H1 (cell line): Measurements from ENCODE around the gene MARK3.

Source experiments
- CTCF ChIP-seq, 3 experiments: IDR thresholded peaks; 1 replicate in 2 of 3; 2 replicates in 1 of 3; pipeline versions ENCODE4 v1.5.1 to v1.6.1; 2011; ENCODE audit warnings: low read length in 3 of 3, mild to moderate bottlenecking in 3 of 3, inconsistent platforms in 2 of 3, low read depth in 1 of 3, moderate library complexity in 1 of 3; ENCODE audit not compliant: insufficient read depth in 1 of 3; ENCODE audit errors: control extremely low read depth in 1 of 3
- EZH2 ChIP-seq: fragments of 200-600 bp; sonication (generic); IDR thresholded peaks from 2 replicates; pipeline ENCODE4 v1.7.1; 2012; ENCODE audit warnings: low read depth, mild to moderate bottlenecking, moderate library complexity, low read length, inconsistent platforms; ENCODE audit not compliant: severe bottlenecking
- RFX5 ChIP-seq: IDR thresholded peaks from 2 replicates; pipeline ENCODE4 v1.6.1; 2011; ENCODE audit warnings: low read depth, low read length, improper control_type of control experiment, borderline replicate concordance
- SP1 ChIP-seq: IDR thresholded peaks from 2 replicates; pipeline ENCODE4 v1.6.1; 2011; ENCODE audit warnings: low read depth, low read length
- TEAD4 ChIP-seq: IDR thresholded peaks from 2 replicates; pipeline ENCODE4 v1.6.1; 2012; ENCODE audit warnings: low read depth, low read length, inconsistent platforms, mixed read lengths

GRCh38 chr14:103530390-103530789 is 145.2 kb downstream of the MARK3 start:
- TF ChIP-seq EZH2 (no peak), SP1 (no peak), TEAD4 (no peak), CTCF (IDR thresholded peaks at IDR 0.05; ENCODE audit: control extremely low read depth in 1 of 3, insufficient read depth in 1 of 3, low read depth in 1 of 3, low read length in 3 of 3) (no peak), RFX5 (no peak)
